DND-41 (cell line): ENCODE data around the gene MEOX1.

ENCODE experiments used
- ATAC-seq: fragments of 200-7000 bp; cut with Tn5 transposase; 3 replicates; pipeline ENCODE4 v1.9.1; 2021; ENCODE audit warnings: low read depth; ENCODE audit not compliant: insufficient read depth
- DNase-seq: peaks from one replicate; pipeline ENCODE4 v3.0.0-alpha.2; 2020
- H2AFZ ChIP-seq: 2 replicates; pipeline ENCODE4 v1.6.0; 2012; ENCODE audit warnings: low read depth, low read length
- H3K27ac ChIP-seq: 2 replicates; pipeline ENCODE4 v1.5.1; 2012; ENCODE audit warnings: low read length, inconsistent platforms
- H3K27me3 ChIP-seq: fragments of 200-600 bp; sonication (generic); 2 replicates; pipeline ENCODE4 v1.6.0; 2012; ENCODE audit warnings: low read length, mild to moderate bottlenecking, inconsistent platforms; ENCODE audit not compliant: insufficient read depth, poor library complexity
- H3K36me3 ChIP-seq: 2 replicates; pipeline ENCODE4 v1.5.1; 2012; ENCODE audit warnings: low read length, inconsistent platforms; ENCODE audit not compliant: insufficient read depth
- H3K4me1 ChIP-seq: 2 replicates; pipeline ENCODE4 v1.5.1; 2012; ENCODE audit warnings: mild to moderate bottlenecking, low read length; ENCODE audit not compliant: insufficient read depth
- H3K4me2 ChIP-seq: 2 replicates; pipeline ENCODE4 v1.6.0; 2012; ENCODE audit warnings: mild to moderate bottlenecking, moderate library complexity, low read length, inconsistent platforms; ENCODE audit not compliant: insufficient read depth
- H3K4me3 ChIP-seq, 2 experiments: fragments of 200-600 bp in 1 of 2; shearing (Covaris generic) in 1 of 2; 2 replicates each; pipeline ENCODE4 v1.5.1; 2012 to 2016; ENCODE audit warnings: inconsistent platforms in 2 of 2, low read length in 2 of 2, mild to moderate bottlenecking in 2 of 2, low read depth in 1 of 2, moderate library complexity in 1 of 2
- H3K79me2 ChIP-seq: 2 replicates; pipeline ENCODE4 v1.6.0; 2012; ENCODE audit warnings: low read length, inconsistent platforms; ENCODE audit not compliant: insufficient read depth
- H3K9ac ChIP-seq: 2 replicates; pipeline ENCODE4 v1.6.0; 2012; ENCODE audit warnings: low read depth, mild to moderate bottlenecking, inconsistent platforms, low read length, moderate library complexity
- H3K9me3 ChIP-seq: 2 replicates; pipeline ENCODE4 v1.5.1; 2012; ENCODE audit warnings: low read length, moderate library complexity, mild to moderate bottlenecking, inconsistent platforms; ENCODE audit not compliant: insufficient read depth, severe bottlenecking
- H4K20me1 ChIP-seq: 2 replicates; pipeline ENCODE4 v1.6.0; 2012; ENCODE audit warnings: low read length; ENCODE audit not compliant: insufficient read depth
- EZH2 ChIP-seq: IDR thresholded peaks from 3 replicates; pipeline ENCODE4 v1.6.1; 2012; ENCODE audit warnings: borderline replicate concordance, low read depth, mild to moderate bottlenecking, moderate library complexity, low read length, inconsistent platforms; ENCODE audit not compliant: severe bottlenecking
- TF ChIP-seq, protein P1 (sequence below): IDR thresholded peaks from 2 replicates; pipeline ENCODE4 v1.5.1; 2012; ENCODE audit warnings: borderline replicate concordance, low read length, moderate library complexity, mild to moderate bottlenecking; ENCODE audit not compliant: poor library complexity, severe bottlenecking; ENCODE audit errors: extremely low read depth

Gene MEOX1

DNA sequence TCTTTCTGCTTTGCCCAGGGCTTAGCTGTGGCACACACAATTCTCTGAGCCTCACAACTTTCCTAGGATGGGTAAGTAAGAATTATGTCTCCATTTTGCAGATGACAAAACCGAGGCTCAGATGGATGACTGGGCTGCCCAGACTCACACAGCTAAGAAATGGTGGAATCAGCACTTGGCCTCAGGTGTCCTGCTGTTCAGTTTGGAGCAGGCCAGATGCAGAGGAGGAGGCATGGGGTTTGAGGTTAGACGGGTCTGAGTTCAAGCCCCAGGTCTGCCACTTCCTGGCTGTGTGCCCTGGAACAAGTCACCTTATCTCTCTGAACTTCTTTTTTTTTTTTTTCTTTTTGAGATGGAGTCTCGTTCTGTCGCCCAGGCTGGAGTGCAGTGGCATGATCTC, 1.7 kb upstream of the MEOX1 start:
- DNase-seq, result no peak
- TF ChIP-seq, protein P1, sequence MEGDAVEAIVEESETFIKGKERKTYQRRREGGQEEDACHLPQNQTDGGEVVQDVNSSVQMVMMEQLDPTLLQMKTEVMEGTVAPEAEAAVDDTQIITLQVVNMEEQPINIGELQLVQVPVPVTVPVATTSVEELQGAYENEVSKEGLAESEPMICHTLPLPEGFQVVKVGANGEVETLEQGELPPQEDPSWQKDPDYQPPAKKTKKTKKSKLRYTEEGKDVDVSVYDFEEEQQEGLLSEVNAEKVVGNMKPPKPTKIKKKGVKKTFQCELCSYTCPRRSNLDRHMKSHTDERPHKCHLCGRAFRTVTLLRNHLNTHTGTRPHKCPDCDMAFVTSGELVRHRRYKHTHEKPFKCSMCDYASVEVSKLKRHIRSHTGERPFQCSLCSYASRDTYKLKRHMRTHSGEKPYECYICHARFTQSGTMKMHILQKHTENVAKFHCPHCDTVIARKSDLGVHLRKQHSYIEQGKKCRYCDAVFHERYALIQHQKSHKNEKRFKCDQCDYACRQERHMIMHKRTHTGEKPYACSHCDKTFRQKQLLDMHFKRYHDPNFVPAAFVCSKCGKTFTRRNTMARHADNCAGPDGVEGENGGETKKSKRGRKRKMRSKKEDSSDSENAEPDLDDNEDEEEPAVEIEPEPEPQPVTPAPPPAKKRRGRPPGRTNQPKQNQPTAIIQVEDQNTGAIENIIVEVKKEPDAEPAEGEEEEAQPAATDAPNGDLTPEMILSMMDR, result no peak
- TF ChIP-seq EZH2, result no peak
- H3K4me1 ChIP-seq, result no peaks in the 10 kb centered on the region
- no peak overlapping the region for H3K9ac ChIP-seq
- no peak overlapping the region for H3K27ac ChIP-seq
- H3K4me3 ChIP-seq, result no peak overlapping the region
- no peak overlapping the region for H3K4me2 ChIP-seq
- H2AFZ ChIP-seq, result no peak overlapping the region
- peaks cover 5% of the 10 kb centered on the region; the same call in 1 of the 2 replicates for H4K20me1 ChIP-seq
- H3K27me3 ChIP-seq, result peaks cover 37% of the 10 kb centered on the region
- no peaks in the 10 kb centered on the region for H3K36me3 ChIP-seq
- H3K9me3 ChIP-seq, result no peaks in the 10 kb centered on the region
- no peak for ATAC-seq
- no peaks in the 10 kb centered on the region for H3K79me2 ChIP-seq

DNA sequence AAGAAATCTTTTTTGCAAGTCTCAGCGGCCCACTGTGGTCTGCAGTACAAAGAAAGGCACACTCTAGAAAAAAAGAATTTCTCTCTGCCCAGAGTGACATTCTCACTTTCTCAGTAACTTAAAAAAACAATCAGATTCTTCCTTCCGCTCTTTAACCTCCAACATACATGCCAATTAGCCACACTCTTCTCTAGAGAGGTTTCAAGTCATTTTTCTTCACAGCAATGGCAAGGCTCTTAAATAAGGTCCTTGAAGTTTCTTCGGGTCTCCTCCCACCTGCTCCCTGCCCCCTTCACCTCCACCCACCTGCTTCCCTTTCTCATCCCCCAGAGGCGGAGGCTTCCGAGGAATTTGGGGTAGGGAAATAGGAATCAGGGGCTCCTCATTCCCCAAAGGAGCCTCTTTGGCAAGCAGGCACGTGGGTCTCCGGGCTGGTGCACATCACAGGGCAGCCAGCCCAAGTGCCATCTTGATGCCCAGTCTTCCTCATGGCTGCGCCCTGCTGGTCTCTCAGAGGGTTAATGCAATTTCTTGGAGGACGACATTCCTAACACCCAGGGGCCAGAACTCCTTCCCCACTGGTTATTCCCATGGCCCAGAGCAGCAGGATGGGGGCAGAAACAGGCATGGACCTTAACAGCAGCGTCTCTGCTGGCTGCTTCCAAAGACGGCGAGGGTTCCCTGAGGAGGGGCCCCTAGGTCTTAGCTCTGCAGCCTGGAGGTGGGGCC, 855 bp upstream of the MEOX1 start:
- Histone ChIP-seq H3K4me3 (no peak overlapping the region), H3K4me2 (no peak overlapping the region), H4K20me1 (peaks cover 5% of the 10 kb centered on the region; the same call in 1 of the 2 replicates), H3K9me3 (no peaks in the 10 kb centered on the region), H3K27ac (no peak overlapping the region), H3K27me3 (peaks cover 41% of the 10 kb centered on the region), H2AFZ (no peak overlapping the region), H3K9ac (no peak overlapping the region), H3K4me1 (no peaks in the 10 kb centered on the region), H3K79me2 (no peaks in the 10 kb centered on the region), H3K36me3 (no peaks in the 10 kb centered on the region)
- ATAC-seq, result no peak
- DNase-seq, result no peak
- no peak for TF ChIP-seq EZH2
- TF ChIP-seq, protein P1, result no peak

DNA sequence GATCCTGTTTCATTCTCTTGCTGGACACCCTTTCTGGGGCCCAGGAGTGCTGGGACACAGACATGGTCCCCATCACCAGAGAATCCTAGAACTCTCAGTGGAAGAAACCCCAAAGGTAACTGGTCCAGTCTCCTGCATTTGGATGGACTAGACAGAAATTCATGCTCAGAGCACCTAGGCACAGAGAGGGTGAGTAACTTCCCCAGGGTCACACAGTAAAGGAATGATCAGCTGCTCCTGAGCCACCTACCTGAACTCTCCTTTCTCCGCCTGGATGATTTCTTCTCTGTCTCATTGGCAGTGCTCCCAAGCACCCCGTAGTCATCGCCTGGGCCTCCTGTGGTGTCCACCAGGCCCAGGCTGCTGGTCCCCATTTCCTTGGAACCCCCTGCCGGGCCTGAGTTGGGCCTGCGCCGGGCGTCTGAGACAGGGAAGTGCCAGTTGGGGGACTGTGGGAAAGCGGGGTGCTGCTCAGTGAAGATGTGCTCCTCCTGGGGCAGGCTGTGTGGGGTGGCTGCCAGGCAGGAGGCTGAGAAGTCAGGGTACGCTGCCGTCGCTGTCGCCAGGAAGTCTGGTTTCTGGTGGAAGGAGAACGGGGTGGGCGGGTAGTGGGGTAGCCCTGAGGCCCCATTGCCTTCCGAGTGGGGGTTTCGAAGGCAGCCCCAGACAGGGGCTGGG, 767 bp downstream of the MEOX1 start:
- H4K20me1 ChIP-seq, result peaks cover 5% of the 10 kb centered on the region; the same call in 1 of the 2 replicates
- DNase-seq (no peak), ATAC-seq (no peak)
- no peaks in the 10 kb centered on the region for H3K4me1 ChIP-seq
- no peaks in the 10 kb centered on the region for H3K9me3 ChIP-seq
- no peak overlapping the region for H3K4me2 ChIP-seq
- H3K79me2 ChIP-seq, result no peaks in the 10 kb centered on the region
- H3K27me3 ChIP-seq, result peaks cover 40% of the 10 kb centered on the region
- H3K27ac ChIP-seq, result no peak overlapping the region
- no peak overlapping the region for H3K9ac ChIP-seq
- H2AFZ ChIP-seq, result no peak overlapping the region
- H3K36me3 ChIP-seq, result no peaks in the 10 kb centered on the region
- no peak overlapping the region for H3K4me3 ChIP-seq
- TF ChIP-seq EZH2, result no peak
- TF ChIP-seq, protein P1, result no peak
